Measurements from ENCODE around the gene RUNDC3A.
A peak's percentile ranks its signal among the peaks of the same experiment; 100 is the strongest.
"Not testable (repeated sequence)": the region's sequence is repeated elsewhere in the genome, so short reads cannot be mapped to it uniquely, and the experiment has no call there.

The RUNDC3A gene

DNA sequence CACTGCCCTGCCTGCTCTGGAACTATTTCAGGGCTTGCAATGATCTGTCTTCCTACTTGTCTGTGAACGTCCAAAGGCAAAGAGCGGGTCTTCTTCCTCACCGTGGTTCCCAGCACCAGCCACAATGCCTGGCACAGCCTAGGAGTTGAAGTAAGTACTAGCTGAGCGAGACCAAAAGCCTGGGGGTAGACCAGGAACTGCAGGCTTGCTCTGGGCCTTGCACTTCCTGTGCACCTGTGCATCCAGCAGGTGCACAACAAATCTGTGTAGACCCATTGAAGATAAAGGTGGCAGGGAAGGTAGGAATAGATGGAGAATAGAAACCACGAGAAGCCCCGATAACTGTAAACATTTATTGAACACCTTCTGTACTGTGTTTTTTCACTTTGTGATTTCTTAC lies 50.6 kb downstream of the RUNDC3A start:
- DNase-seq (ENCODE audit: low spot score) = no peak

DNA sequence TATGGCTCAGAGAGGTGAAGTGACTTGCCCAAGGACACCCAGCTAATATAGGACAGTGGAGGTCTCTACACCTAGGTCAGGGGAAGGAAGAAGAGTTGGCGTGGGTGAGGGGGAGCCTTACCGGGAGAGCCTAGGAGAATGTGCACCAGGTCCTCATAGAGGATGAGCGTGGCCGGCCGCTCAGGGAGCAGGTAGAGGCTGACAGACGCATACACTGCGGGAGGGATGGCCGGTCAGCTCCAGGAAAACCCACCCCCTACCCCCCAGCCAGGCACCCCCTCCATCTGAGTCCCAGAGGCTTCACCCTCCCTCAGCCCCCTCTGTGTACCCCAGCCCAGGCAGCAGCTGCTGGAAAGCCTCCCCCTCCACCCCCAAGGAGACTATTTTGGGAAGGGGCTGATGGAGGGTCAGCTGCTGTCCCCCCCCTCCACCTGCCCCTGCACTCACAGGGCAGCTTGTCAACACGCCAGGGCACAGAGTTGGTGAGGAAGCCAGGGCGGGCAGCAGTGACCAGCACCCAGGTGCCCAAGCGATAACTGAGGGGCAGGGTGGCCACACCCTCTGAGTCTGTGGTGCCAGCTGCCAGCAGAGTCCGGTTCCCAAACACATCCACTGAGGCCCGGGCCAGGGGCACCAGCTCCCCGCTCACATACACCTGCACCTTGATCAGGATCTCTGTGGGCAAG lies 51.2 kb downstream of the RUNDC3A start:
- DNase-seq (ENCODE audit: low spot score) = no peak

DNA sequence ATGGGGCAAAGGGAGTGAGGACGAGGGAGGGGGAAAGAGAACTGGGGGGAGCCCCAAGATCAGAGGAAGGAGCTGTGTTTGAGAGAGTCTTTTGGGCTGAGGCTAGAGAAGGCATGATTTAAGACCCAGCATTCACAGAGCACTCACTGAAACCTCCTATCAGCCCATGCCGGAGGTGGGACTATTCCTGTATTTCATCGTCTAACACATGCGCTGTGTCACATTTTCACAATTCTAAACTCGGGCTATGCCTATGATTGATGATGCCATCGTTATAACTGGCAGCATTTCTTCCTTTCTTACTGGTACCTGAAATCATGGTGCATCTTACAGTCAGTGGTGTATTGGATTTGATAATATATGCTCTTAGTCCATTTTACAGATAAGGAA lies 51.7 kb downstream of the RUNDC3A start:
- DNase-seq (ENCODE audit: low spot score) = no peak

DNA sequence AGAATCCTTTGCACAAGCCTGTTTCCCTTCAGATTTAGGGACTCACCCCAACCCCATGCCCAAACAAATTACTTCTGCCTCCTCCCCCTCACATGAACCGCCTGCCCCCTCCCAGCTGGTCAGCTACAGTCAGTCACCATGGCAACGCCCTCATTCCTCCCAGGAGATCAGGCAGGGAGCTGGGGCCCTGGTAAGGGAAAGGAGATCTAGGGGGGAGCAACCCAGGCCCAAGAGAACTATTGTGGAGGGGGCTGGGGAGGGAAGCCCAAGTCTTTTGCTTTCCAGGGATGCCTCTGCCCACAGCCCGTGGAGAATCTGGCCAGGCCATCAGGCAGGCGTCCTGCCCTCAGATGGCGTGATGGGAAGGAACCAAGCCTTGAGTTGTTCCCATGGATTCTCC lies 52.4 kb downstream of the RUNDC3A start:
- DNase-seq (ENCODE audit: low spot score) = peak; percentile 73

DNA sequence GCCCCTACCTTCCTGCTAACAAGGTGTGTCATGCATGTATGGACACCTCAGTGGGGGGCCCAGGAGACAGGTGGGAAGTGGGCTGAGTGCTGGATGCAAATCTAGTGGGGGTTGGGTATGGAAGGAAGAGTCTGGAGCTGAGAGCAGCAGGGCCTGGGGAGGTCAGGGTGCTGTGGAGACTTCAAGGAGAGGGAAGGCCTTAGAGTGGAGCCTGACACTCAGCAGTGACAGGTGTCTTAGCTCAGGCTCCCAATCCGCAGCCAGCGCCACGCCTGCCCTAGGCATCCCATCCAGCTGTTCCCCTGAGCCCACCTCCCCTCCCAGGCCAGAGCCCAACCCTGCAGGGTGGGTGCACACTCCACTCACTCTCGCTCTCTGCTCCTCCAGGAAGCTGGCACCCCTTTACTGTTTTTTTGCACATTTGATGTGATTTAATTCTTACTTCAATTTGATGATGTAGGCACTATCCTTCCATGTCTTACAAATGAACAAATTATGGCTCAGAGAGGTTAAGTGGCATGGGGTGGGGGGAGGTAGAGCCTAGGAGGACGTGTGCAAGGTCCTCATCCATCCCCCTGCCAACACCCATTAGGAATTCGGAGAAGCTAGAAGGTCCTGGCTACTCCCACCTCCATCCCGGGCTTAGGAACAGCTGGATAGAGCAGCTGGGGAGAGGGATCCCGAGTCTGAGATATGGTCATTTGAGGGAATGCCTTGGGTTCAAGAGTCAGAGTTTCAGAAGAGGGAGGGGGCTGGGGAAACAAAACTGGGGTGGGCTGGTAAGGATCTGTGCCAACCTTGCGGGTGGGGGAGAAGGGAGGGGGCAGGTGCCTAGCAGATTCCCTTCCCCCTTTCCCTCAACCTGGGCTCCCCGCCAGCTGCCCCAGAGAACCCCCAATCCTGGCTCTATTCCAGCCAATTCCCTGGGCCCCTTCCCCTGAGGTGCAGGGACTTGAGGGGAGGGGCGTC lies 53.2 kb downstream of the RUNDC3A start:
- DNase-seq (ENCODE audit: low spot score) = no peak

DNA sequence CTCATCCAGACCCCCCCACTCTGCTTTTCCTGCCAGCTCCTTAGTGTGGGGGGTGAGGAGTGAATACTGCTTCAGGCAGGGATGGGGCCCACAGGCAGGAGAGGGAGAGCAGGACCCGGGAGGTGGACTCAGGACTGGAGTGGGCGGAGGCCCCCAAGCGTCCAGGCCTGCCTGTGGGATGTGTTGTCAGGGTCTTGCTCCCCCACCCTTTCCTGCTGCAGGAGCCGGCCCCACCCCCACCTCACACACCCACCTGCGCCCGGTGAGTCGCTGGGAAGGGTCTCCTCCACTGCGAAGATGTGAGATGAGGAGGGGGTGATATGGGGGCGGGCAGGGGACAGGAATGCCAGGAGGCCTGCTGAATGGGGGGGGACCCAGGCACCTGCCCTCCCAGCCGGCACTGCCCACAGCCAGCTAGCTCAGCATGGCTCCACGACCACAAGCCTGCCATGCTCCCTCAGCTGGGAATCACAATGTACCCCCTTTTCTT lies 54.1 kb downstream of the RUNDC3A start:
- DNase-seq (ENCODE audit: low spot score) = no peak

DNA sequence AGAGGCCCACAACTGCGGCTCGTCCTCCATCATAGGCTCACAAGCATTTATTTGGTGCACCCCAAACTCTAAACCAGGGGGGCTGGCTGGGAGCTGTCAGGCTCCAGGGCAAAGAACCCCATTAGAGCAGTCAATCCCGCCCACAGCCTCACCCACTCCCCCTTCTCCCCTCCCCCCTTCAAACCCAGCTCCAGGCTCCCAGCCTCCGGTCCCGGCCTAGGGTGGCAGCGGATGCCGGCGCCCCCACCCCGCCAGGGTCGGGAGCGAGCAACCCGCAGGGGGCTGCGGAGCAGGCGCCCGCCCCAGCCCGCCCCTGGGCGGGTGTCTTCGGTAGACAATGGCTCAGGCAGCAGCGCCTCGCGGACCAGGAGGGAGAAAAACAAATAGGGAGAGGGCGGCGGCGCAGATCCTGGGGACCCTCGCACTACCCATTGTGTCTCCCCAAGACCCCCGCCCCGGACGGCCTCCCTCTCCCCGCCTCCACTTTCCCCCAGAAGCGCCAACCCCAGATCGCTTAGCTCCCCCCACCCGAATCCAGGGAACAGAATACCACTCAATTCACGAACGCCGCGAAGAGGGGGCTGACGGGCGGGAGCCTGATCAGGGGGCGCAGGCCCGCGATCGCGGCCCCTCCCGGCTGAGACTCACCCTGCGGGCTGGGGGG lies 54.7 kb downstream of the RUNDC3A start:
- peak; percentile 70 for DNase-seq (ENCODE audit: low spot score)

DNA sequence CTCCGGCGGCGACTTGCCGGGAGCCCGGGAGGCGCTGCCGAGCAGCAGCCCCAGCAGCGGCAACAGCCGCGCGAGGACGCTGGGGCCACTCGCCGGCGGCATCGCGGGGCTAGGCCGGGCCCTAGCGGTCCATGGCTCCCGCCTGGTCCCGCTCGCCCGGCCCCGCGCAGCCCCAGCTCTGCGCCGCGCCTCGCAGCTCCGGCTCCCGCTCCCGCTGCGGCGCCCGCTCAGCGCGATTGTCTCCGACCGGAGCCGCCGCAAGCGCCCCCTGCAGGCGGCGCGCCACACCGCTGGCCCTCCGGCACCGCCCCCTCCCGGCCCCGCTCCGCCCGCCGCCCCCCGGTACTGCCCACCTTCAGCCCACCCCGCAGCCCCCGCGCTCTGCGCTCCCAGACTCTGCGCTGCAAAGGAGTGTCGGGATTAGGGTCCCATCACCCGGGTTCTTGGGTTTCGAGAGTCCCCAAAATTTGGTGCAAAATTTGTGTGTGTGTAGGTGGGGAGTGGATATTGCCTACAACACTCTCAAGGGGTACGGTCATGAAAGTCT lies 55.3 kb downstream of the RUNDC3A start, which contains the start of gene FAM171A2:
Gene FAM171A2 (minus strand): TSS at position 241 of the 547 bp plus-strand sequence. CDS start 139 bp downstream, at position 102.
- peak; percentile 94 for DNase-seq (ENCODE audit: low spot score)

DNA sequence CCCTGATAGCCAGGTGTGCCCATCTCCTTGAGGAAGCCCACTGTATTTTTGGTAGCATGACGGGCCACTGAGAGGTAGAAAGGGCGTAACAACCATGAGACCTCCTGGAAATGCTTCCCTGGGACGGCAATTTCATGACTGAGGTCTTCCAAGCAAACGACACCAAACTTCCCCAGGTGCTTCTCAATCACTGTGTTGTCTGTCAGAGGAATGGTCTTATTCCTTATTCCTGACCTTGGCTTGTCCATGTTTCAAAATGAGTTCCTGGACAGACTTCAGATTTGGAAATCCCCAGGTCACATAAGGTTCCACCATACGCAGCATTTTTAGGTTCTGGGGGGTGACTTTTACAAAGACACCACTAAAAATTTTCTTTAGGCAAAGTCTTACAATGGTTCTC lies 56.6 kb downstream of the RUNDC3A start:
- not testable (repeated sequence) for DNase-seq (ENCODE audit: low spot score)

DNA sequence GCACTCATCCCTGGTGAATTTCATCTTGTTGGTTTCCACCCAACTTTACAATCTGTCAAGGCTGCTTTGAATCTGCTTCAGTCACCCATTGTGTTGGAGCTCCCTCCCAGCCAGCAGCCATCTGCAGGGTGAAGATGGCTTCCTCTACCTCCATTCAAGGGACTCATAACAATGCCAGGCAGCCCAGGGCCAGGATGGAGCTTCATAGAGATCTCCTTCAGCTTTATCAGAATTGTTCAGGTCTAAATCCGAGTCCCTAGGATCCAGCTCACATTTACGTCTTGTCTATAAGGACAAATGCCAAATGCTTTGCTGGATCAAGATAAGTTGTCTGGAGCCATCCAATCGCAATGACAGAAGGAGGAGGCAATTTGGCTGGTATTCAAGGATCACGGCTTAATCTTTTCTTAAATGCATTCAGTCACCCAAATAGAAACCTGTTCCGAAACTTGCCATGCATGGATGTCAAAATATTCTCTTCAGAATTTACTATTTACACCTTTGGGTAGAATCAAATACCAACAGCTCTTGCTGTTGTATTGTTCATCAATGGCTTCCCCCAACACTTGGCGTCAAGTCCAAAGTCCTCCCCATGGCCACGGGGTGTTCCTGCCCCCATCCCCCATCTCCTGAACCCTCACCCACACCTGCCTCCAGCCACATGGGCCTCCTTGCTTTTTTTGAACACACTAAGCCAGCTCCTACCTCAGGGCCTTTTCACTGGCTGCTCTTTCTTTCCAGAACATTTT lies 59.0 kb downstream of the RUNDC3A start:
- no peak for DNase-seq (ENCODE audit: low spot score)

Data from AG08396 (cell line).